ENCODE results near the gene BMP8B.

Gene BMP8B

GRCh38 chr1:39745016-39745670 is 43.5 kb downstream of the BMP8B start:
- DNase-seq (ENCODE audit: low read depth) = no peak
- TF ChIP-seq MAX (IDR thresholded peaks at IDR 0.05; ENCODE audit: low read depth, low read length) (no peak), POLR2A (IDR thresholded peaks at IDR 0.05; ENCODE audit: extremely low read depth, insufficient read length) (no peak), MYC (IDR thresholded peaks at IDR 0.05; ENCODE audit: low read depth, low read length) (no peak)
- TF ChIP-seq, protein P1, sequence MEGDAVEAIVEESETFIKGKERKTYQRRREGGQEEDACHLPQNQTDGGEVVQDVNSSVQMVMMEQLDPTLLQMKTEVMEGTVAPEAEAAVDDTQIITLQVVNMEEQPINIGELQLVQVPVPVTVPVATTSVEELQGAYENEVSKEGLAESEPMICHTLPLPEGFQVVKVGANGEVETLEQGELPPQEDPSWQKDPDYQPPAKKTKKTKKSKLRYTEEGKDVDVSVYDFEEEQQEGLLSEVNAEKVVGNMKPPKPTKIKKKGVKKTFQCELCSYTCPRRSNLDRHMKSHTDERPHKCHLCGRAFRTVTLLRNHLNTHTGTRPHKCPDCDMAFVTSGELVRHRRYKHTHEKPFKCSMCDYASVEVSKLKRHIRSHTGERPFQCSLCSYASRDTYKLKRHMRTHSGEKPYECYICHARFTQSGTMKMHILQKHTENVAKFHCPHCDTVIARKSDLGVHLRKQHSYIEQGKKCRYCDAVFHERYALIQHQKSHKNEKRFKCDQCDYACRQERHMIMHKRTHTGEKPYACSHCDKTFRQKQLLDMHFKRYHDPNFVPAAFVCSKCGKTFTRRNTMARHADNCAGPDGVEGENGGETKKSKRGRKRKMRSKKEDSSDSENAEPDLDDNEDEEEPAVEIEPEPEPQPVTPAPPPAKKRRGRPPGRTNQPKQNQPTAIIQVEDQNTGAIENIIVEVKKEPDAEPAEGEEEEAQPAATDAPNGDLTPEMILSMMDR (IDR thresholded peaks at IDR 0.05; ENCODE audit: low read depth, low read length) = no peak
- no peak overlapping the region for H3K4me3 ChIP-seq (ENCODE audit: low read depth, low read length)

DNA sequence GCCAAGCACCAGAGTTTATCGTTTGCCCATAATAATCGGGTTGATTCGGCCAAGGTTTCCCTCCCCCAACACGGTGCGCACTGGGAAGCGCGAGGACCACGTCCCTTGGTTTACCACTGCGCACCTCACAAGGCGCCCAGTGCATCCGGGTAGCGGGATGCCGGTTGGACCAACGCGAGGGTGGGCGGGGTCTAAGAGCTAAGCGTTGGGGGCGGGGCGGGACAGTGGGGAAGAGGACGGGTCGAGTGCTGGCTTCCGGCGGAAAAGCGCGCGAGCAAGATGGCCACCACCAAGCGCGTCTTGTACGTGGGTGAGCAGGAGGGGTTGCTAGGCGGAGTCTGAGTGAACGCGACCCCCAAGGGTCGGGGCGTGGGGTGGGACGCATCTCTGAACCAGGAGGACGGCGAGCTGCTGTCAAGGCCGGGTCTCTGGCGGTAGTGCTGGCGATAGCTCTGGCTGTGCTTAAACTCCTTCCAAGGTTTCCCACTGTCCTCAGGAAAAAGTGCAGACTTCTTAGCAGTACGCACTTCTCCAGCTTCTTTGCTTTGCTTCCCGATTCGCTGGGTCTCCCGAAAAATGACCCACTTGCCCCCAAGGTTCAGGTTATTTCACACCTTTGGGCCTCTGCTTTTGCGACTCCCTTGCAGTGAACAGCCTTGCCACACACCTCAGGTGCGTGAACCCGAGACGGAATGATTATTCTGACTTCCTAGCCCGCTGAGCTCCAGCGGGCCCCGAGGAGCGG is 49.9 kb downstream of the BMP8B start, which contains the start of gene PPIE:
Gene PPIE (plus strand): TSS at position 261 of the 745 bp plus-strand sequence. CDS start 19 bp downstream, at position 280.
- peak; percentile 96 for DNase-seq (ENCODE audit: low read depth)
- peak within 1 kb of the TSS; percentile 99 for H3K4me3 ChIP-seq (ENCODE audit: low read depth, low read length)
- peak; percentile 61; the same call in 1 of the 2 replicates for TF ChIP-seq MAX (IDR thresholded peaks at IDR 0.05; ENCODE audit: low read depth, low read length)
- peak; percentile 84 for TF ChIP-seq POLR2A (IDR thresholded peaks at IDR 0.05; ENCODE audit: extremely low read depth, insufficient read length)
- TF ChIP-seq, protein P1 (IDR thresholded peaks at IDR 0.05; ENCODE audit: low read depth, low read length) = no peak
- peak; percentile 45 for TF ChIP-seq MYC (IDR thresholded peaks at IDR 0.05; ENCODE audit: low read depth, low read length)

- H3K4me3 ChIP-seq (ENCODE audit: low read depth, low read length) = no peak overlapping the region
- DNase-seq (ENCODE audit: low read depth) = no peak
- TF ChIP-seq MYC (IDR thresholded peaks at IDR 0.05; ENCODE audit: low read depth, low read length) (no peak), POLR2A (IDR thresholded peaks at IDR 0.05; ENCODE audit: extremely low read depth, insufficient read length) (no peak), MAX (IDR thresholded peaks at IDR 0.05; ENCODE audit: low read depth, low read length) (no peak)
- TF ChIP-seq, protein P1 (IDR thresholded peaks at IDR 0.05; ENCODE audit: low read depth, low read length) = no peak
These were observed 51.0 kb downstream of the BMP8B start for GRCh38 chr1:39737546-39738169.

GRCh38 chr1:39735731-39736130 is 52.9 kb downstream of the BMP8B start:
- H3K4me3 ChIP-seq (ENCODE audit: low read depth, low read length) = no peak overlapping the region
- no peak for DNase-seq (ENCODE audit: low read depth)
- TF ChIP-seq MAX (IDR thresholded peaks at IDR 0.05; ENCODE audit: low read depth, low read length) (no peak), MYC (IDR thresholded peaks at IDR 0.05; ENCODE audit: low read depth, low read length) (no peak), POLR2A (IDR thresholded peaks at IDR 0.05; ENCODE audit: extremely low read depth, insufficient read length) (no peak)
- TF ChIP-seq, protein P1 (IDR thresholded peaks at IDR 0.05; ENCODE audit: low read depth, low read length) = no peak

- no peak overlapping the region for H3K4me3 ChIP-seq (ENCODE audit: low read depth, low read length)
- no peak for DNase-seq (ENCODE audit: low read depth)
- TF ChIP-seq MAX (IDR thresholded peaks at IDR 0.05; ENCODE audit: low read depth, low read length) = no peak
- no peak for TF ChIP-seq MYC (IDR thresholded peaks at IDR 0.05; ENCODE audit: low read depth, low read length)
- TF ChIP-seq, protein P1 (IDR thresholded peaks at IDR 0.05; ENCODE audit: low read depth, low read length) = no peak
- no peak for TF ChIP-seq POLR2A (IDR thresholded peaks at IDR 0.05; ENCODE audit: extremely low read depth, insufficient read length)
These were observed 55.5 kb downstream of the BMP8B start for GRCh38 chr1:39733161-39733560.
